Lower leg skin (tissue), 3 donors: Measurements from ENCODE around the gene SLC25A25.
"Not testable (repeated sequence)": the region's sequence is repeated elsewhere in the genome, so short reads cannot be mapped to it uniquely, and the experiment has no call there.

Experiments used
- POLR2A ChIP-seq, 2 donors: fragments of 450-650 bp; IDR thresholded peaks; one replicate each; pipeline ENCODE4 v1.6.1; 2016 to 2017; ENCODE audit warnings: antibody characterized with exemption in 2 of 2, mild to moderate bottlenecking in 1 of 2, moderate library complexity in 1 of 2
- TF ChIP-seq, protein P1 (sequence below), 3 donors: fragments of 450-650 bp; IDR thresholded peaks; one replicate each; pipeline ENCODE4 v1.5.1; 2016; ENCODE audit warnings: antibody characterized with exemption in 3 of 3, mild to moderate bottlenecking in 3 of 3, moderate library complexity in 2 of 3

DNA sequence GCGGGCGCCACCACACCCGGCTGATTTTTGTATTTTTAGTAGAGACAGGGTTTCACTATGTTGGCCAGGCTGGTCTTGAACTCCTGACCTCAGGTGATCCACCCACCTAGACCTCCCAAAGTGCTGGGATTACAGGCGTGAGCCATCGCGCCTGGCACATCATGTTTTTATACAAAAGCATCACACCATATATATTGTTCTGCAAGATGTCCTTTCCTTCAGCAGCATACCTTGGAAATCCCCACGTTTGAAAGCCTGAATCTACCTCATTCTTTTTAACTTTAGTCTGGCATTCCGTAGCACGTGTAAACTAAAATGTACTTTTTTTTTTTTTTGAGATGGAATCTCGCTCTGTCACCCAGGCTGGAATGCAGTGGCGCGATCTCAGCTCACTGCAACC, 44.4 kb upstream of the SLC25A25 start:
- TF ChIP-seq, protein P1, sequence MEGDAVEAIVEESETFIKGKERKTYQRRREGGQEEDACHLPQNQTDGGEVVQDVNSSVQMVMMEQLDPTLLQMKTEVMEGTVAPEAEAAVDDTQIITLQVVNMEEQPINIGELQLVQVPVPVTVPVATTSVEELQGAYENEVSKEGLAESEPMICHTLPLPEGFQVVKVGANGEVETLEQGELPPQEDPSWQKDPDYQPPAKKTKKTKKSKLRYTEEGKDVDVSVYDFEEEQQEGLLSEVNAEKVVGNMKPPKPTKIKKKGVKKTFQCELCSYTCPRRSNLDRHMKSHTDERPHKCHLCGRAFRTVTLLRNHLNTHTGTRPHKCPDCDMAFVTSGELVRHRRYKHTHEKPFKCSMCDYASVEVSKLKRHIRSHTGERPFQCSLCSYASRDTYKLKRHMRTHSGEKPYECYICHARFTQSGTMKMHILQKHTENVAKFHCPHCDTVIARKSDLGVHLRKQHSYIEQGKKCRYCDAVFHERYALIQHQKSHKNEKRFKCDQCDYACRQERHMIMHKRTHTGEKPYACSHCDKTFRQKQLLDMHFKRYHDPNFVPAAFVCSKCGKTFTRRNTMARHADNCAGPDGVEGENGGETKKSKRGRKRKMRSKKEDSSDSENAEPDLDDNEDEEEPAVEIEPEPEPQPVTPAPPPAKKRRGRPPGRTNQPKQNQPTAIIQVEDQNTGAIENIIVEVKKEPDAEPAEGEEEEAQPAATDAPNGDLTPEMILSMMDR (IDR thresholded peaks at IDR 0.05): not testable (repeated sequence)
- not testable (repeated sequence) for TF ChIP-seq POLR2A (IDR thresholded peaks at IDR 0.05)
